Sigmoid colon (tissue), 7 donors: ENCODE measurements around the gene PTPRA. TPM values are rescaled to one million over a fixed set of nuclear protein-coding genes. Genes with fewer than 3 reads are reported as not detected.

Experiments
- DNase-seq: peaks from one replicate; pipeline ENCODE4 v3.0.0-alpha.2; 2019
- H3K27ac ChIP-seq, 4 donors: fragments of 200-600 bp; sonication (generic); one replicate each; pipeline ENCODE4 v1.5.1; 2016 to 2019; ENCODE audit warnings: mild to moderate bottlenecking in 1 of 4
- H3K27me3 ChIP-seq, 3 donors: fragments of 200-600 bp; sonication (generic); one replicate each; pipeline ENCODE4 v1.5.1; 2019; ENCODE audit warnings: mild to moderate bottlenecking in 1 of 3
- H3K36me3 ChIP-seq, 4 donors: fragments of 200-600 bp; sonication (generic); one replicate each; pipeline ENCODE4 v1.5.1; 2016 to 2019
- H3K4me1 ChIP-seq, 4 donors: fragments of 200-600 bp; sonication (generic); one replicate each; pipeline ENCODE4 v1.5.1; 2017 to 2019
- H3K4me3 ChIP-seq, 4 donors: fragments of 200-600 bp; sonication (generic); one replicate each; pipeline ENCODE4 v1.5.1; 2017 to 2019; ENCODE audit warnings: mild to moderate bottlenecking in 2 of 4, moderate library complexity in 1 of 4
- H3K9me3 ChIP-seq, 4 donors: fragments of 200-600 bp in 3 of 4; sonication (generic) in 3 of 4; one replicate each; pipeline versions ENCODE4 v1.5.1 to v1.6.1; 2013 to 2019
- EP300 ChIP-seq, 4 donors: sonication (generic); formaldehyde crosslinking; IDR thresholded peaks; one replicate each; pipeline ENCODE4 v1.6.1; 2017; ENCODE audit warnings: antibody characterized with exemption in 4 of 4
- POLR2A ChIP-seq, 2 donors: fragments of 450-650 bp; IDR thresholded peaks; one replicate each; pipeline ENCODE4 v1.6.1; 2016; ENCODE audit warnings: antibody characterized with exemption in 2 of 2, mild to moderate bottlenecking in 2 of 2, moderate library complexity in 2 of 2
- POLR2AphosphoS5 ChIP-seq, 4 donors: sonication (generic); formaldehyde crosslinking; IDR thresholded peaks; one replicate each; pipeline ENCODE4 v1.6.1; 2017; ENCODE audit warnings: antibody characterized with exemption in 4 of 4
- whole genome bisulfite sequencing, 2 donors: extraction: QIAGEN DNeasy Blood & Tissue Kit; methylation state at CpG; one replicate each; pipeline ENCODE4 v1.1.7; 2013; 5-methylcytosine and 5-hydroxymethylcytosine counted together
- intact Hi-C: fragments of 100-400 bp; cut with DNase I; formaldehyde crosslinking; loops from one replicate; pipeline ENCODE4 v1.15.1; 2023
- polyA plus RNA-seq, 3 donors: library from polyadenylated mRNA; stranded (reverse); fragments of 200-250 nt; gene quantifications; one replicate each; pipeline ENCODE4 v1.2.3, GENCODE V29; 2013
- total RNA-seq, 4 donors: library from RNA; depleted of rRNA; stranded (reverse); fragments of >200 nt; gene quantifications; one replicate each; pipeline ENCODE4 v1.1.0, GENCODE V29; 2016
- TF ChIP-seq, protein P1 (sequence below), 4 experiments: fragments of 450-650 bp in 3 of 4; fragments of 200-600 bp in 1 of 4; IDR thresholded peaks; one replicate each; pipeline ENCODE4 v1.5.1; 2016 to 2019; ENCODE audit warnings: antibody characterized with exemption in 4 of 4, mild to moderate bottlenecking in 3 of 4, moderate library complexity in 2 of 4
- donor health status: healthy with polysubstance abuse.
- donor health status: Bipolar disorder and iron deficiency.
- donor health status: healthy.

Gene PTPRA
- total and polyA plus RNA-seq, 7 donors, result 10.2 to 86.4 (median 62.0) TPM

DNA sequence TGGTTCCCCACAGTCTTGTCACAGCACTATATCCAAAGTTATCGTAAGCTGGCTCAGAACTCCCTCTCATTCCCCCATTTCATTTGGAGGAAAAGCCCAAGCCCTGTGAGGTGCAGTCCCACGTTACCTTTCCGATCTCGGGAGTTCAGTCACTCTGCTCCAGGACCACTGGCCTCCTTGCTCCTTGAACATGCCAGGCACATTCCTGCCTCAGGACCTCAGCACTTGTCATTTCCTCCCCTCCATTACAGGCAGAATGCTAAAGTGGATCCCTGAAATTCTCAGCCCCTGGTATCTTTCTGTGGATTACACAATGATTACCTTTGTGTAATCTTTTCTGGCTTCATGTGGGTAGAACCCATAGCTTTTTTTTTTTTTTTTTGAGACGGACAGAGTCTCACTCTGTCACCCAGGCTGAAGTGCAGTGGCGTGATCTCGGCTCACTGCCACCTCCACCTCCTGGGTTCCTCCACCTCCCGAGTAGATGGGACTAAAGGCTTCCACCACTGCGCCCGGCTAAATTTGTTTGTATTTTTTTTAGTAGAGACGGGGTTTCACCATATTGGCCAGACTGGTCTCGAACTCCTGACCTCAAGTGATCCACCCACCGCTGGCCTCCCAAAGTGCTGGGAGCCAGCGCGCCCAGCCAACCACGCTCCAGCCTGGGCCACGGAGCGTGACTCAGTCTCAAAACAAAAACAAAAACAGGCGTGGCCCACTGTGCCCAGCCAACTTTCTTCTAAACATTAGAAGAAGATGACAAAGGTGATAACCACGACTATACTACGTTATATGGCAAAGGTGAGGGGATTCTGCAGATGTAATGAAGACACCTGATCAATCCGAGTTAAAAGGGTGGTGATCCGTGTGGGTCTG lies 194.1 kb downstream of the PTPRA start:
- intact Hi-C loops, result no loop called here
- Histone ChIP-seq H3K27me3 (peaks cover 12 to 24% (median 20%) of the 10 kb centered on the region in 3 donors), H3K4me3 (no peak overlapping the region), H3K4me1 (peaks cover 0 to 12% (median 11%) of the 10 kb centered on the region in 4 donors), H3K9me3 (no peaks in the 10 kb centered on the region), H3K36me3 (no peaks in the 10 kb centered on the region), H3K27ac (no peak overlapping the region)
- no peak for DNase-seq
- TF ChIP-seq POLR2A (IDR thresholded peaks at IDR 0.05) (no peak), EP300 (IDR thresholded peaks at IDR 0.05) (no peak), POLR2AphosphoS5 (IDR thresholded peaks at IDR 0.05) (no peak)
- TF ChIP-seq, protein P1, sequence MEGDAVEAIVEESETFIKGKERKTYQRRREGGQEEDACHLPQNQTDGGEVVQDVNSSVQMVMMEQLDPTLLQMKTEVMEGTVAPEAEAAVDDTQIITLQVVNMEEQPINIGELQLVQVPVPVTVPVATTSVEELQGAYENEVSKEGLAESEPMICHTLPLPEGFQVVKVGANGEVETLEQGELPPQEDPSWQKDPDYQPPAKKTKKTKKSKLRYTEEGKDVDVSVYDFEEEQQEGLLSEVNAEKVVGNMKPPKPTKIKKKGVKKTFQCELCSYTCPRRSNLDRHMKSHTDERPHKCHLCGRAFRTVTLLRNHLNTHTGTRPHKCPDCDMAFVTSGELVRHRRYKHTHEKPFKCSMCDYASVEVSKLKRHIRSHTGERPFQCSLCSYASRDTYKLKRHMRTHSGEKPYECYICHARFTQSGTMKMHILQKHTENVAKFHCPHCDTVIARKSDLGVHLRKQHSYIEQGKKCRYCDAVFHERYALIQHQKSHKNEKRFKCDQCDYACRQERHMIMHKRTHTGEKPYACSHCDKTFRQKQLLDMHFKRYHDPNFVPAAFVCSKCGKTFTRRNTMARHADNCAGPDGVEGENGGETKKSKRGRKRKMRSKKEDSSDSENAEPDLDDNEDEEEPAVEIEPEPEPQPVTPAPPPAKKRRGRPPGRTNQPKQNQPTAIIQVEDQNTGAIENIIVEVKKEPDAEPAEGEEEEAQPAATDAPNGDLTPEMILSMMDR (IDR thresholded peaks at IDR 0.05), result no peak
- WGBS, 2 donors, result 62 to 83% methylated on average over 23 of the region's 23 CpGs

DNA sequence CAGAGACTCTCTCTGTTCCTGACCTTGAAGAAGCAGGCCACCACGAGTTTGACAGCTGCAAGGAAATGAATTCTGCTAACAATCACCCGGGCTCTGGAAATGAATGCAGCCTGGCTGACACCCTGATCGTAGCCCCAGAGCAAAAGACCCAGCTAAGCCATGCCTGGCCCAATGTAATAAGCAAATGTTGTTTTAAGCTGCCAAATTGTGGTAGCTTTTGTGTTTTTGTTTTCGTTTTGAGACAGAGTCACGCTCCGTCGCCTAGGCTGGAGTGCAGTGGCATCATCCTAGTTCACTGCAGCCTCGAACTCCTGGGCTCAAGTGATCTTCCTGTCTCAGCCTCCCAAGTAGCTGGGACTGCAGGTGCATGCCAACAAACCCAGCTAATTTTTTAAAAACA lies 194.8 kb downstream of the PTPRA start:
- no peaks in the 10 kb centered on the region for H3K9me3 ChIP-seq
- peaks cover 0 to 13% (median 11%) of the 10 kb centered on the region in 4 donors for H3K4me1 ChIP-seq
- intact Hi-C loops, result no loop called here
- no peak overlapping the region for H3K27ac ChIP-seq
- no peak overlapping the region for H3K4me3 ChIP-seq
- no peaks in the 10 kb centered on the region for H3K36me3 ChIP-seq
- TF ChIP-seq, protein P1 (IDR thresholded peaks at IDR 0.05), result no peak
- no peak for TF ChIP-seq POLR2AphosphoS5 (IDR thresholded peaks at IDR 0.05)
- TF ChIP-seq POLR2A (IDR thresholded peaks at IDR 0.05), result no peak
- TF ChIP-seq EP300 (IDR thresholded peaks at IDR 0.05), result no peak
- DNase-seq, result no peak
- peaks cover 19 to 31% (median 26%) of the 10 kb centered on the region in 3 donors for H3K27me3 ChIP-seq
- WGBS, 2 donors, result 61 to 68% methylated on average over 8 of the region's 8 CpGs

DNA sequence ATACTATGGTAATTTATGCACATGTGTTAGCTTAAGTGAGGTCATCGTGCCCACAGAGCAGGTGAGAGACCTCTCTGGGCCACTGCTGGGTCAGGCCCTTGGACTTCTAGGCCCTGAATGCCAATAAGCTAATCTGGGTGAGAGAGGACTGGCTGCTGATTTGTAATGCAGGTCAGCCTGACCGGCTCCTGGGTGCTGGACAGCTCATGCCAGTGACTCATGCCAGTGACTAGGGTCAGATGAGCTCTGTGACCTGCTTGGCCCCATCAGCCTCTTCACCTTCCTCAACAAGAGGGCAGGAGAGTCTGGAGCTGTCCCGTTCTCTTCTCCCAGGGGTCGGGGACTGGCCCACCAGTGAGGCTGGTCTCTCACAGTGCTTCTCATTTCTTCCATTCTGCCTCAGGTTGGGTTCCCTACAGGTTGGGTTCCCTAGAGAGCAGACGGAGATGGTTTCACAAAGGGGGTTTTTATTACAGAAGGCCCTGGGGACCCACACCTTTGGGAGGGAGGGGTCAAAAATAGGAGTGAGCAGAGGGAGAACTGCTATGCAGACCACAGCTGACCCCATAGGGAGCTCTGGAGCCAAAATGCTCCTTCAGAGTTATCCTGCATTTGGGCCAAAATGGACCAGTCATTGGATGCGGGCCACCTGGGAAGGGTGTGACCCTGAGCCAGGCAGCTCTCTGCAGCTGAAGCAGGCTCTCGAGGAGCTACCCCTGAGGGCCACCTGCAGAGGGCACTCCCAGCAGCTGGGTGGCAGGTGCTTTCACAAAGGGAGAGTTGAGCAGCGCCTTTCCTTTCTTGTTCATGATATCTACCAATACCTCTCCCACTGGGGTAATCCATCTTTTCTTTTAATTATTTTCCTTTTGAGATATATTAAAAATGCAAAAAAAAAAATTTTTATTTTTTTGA lies 196.0 kb downstream of the PTPRA start:
- TF ChIP-seq, protein P1 (IDR thresholded peaks at IDR 0.05), result no peak
- TF ChIP-seq POLR2A (IDR thresholded peaks at IDR 0.05) (no peak), POLR2AphosphoS5 (IDR thresholded peaks at IDR 0.05) (no peak), EP300 (IDR thresholded peaks at IDR 0.05) (no peak)
- H3K4me1 ChIP-seq, result peaks cover 0 to 13% (median 11%) of the 10 kb centered on the region in 4 donors
- intact Hi-C loops, result no loop called here
- DNase-seq, result no peak
- H3K27me3 ChIP-seq, result peaks cover 19 to 34% (median 30%) of the 10 kb centered on the region in 3 donors
- no peak overlapping the region for H3K4me3 ChIP-seq
- WGBS, 2 donors, result 62 to 80% methylated on average over 8 of the region's 8 CpGs
- H3K9me3 ChIP-seq, result no peaks in the 10 kb centered on the region
- no peak overlapping the region for H3K27ac ChIP-seq
- no peaks in the 10 kb centered on the region for H3K36me3 ChIP-seq

DNA sequence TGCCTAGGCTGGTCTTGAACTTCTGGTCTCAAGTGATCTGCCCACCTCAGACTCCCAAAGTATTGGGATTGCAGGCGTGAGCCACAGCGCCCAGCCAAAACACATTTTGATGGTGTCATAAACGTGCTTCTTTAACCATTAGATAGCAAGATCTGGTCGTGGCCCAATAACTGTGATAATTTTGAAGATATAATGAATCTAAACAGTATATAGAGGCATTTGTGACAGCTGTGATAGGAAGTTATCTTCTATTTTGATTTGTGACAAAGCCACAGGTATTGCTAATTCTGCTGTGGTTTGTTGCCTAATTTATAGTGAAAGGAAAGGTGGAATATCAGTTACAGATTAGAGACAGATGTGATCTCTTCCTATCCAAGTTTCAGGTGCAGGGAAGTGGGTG lies 197.4 kb downstream of the PTPRA start:
- WGBS, 2 donors, result 36 to 82% methylated on average over 4 of the region's 4 CpGs
- H3K9me3 ChIP-seq, result no peaks in the 10 kb centered on the region
- DNase-seq, result no peak
- H3K4me1 ChIP-seq, result peaks cover 0 to 13% (median 11%) of the 10 kb centered on the region in 4 donors
- H3K36me3 ChIP-seq, result no peaks in the 10 kb centered on the region
- H3K27me3 ChIP-seq, result peaks cover 19 to 34% (median 30%) of the 10 kb centered on the region in 3 donors
- H3K4me3 ChIP-seq, result no peak overlapping the region
- no peak overlapping the region for H3K27ac ChIP-seq
- no peak for TF ChIP-seq EP300 (IDR thresholded peaks at IDR 0.05)
- TF ChIP-seq, protein P1 (IDR thresholded peaks at IDR 0.05), result no peak
- no peak for TF ChIP-seq POLR2A (IDR thresholded peaks at IDR 0.05)
- no peak for TF ChIP-seq POLR2AphosphoS5 (IDR thresholded peaks at IDR 0.05)
- intact Hi-C loops, result no loop called here
